GM18499 (cell line): Measurements from ENCODE around the gene C10orf90.
"Not testable (repeated sequence)": the region's sequence is repeated elsewhere in the genome, so short reads cannot be mapped to it uniquely, and the experiment has no call there.

Experiments
- ATAC-seq: cut with Tn5 transposase; IDR thresholded peaks from one replicate; pipeline ENCODE4 v1.9.1; 2021; ENCODE audit warnings: moderate number of reproducible peaks; ENCODE audit not compliant: insufficient read depth, unreplicated experiment

Gene C10orf90

GRCh38 chr10:126379166-126379565, 291.3 kb downstream of the C10orf90 start:
- ATAC-seq: not testable (repeated sequence)

GRCh38 chr10:126376956-126377355, 293.5 kb downstream of the C10orf90 start:
- no peak for ATAC-seq

GRCh38 chr10:126375926-126376554, 294.5 kb downstream of the C10orf90 start:
- no peak for ATAC-seq

DNA sequence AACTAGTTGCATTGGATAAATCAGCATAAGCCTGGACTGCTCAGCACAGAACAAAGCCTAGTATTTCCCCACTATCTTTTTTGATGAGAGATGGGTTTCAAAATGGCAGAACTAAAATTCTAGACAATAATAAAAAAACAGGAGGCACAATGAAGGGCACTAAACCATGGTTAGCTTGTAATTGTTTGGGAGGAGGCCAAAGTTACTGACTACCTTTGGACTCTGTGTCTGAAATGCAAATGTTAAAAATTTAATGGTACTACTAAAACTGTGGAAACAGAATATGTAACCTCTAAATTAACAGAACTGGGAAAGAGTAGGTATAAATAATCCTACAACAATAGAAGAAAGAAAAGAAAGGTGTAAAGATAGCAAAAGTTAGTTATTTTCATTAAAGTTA, 295.2 kb downstream of the C10orf90 start:
- ATAC-seq: no peak
